HG03469 (cell line): ENCODE measurements around the gene NRN1L.
"Not testable (repeated sequence)": the region's sequence is repeated elsewhere in the genome, so short reads cannot be mapped to it uniquely, and the experiment has no call there.

Experiments
- ATAC-seq: cut with Tn5 transposase; IDR thresholded peaks from one replicate; pipeline ENCODE4 v1.9.1; 2021; ENCODE audit warnings: mild to moderate bottlenecking, moderate library complexity, moderate number of reproducible peaks; ENCODE audit not compliant: unreplicated experiment

The NRN1L gene

GRCh38 chr16:67860589-67861398 is 23.9 kb upstream of the NRN1L start:
- no peak for ATAC-seq

- no peak for ATAC-seq
Observed at GRCh38 chr16:67861877-67862276, 22.8 kb upstream of the NRN1L start.

GRCh38 chr16:67862623-67863583 is 21.8 kb upstream of the NRN1L start:
- ATAC-seq: no peak

- ATAC-seq: not testable (repeated sequence)
Observed at GRCh38 chr16:67864044-67864443, 20.6 kb upstream of the NRN1L start.

GRCh38 chr16:67864594-67864993 is 20.1 kb upstream of the NRN1L start:
- no peak for ATAC-seq

- no peak for ATAC-seq
Observed at GRCh38 chr16:67865318-67865717, 19.4 kb upstream of the NRN1L start.

GRCh38 chr16:67868290-67868689 is 16.4 kb upstream of the NRN1L start:
- ATAC-seq: no peak

- ATAC-seq: no peak
Observed at GRCh38 chr16:67869653-67870052, 15.0 kb upstream of the NRN1L start.

GRCh38 chr16:67871256-67871655 is 13.4 kb upstream of the NRN1L start:
- ATAC-seq: no peak

- ATAC-seq: no peak
Observed at GRCh38 chr16:67872131-67872630, 12.5 kb upstream of the NRN1L start.

GRCh38 chr16:67872631-67873434 is 11.9 kb upstream of the NRN1L start, which contains the start of gene EDC4:
EDC4 (plus strand) TSS chr16:67873052; CDS start chr16:67873262, 210 bp downstream.
- peak; percentile 38 for ATAC-seq

- no peak for ATAC-seq
Observed at GRCh38 chr16:67873435-67874370, 11.0 kb upstream of the NRN1L start.

- ATAC-seq: no peak
Observed at GRCh38 chr16:67874372-67874771, 10.3 kb upstream of the NRN1L start.

GRCh38 chr16:67877064-67877463 is 7.6 kb upstream of the NRN1L start:
- ATAC-seq: no peak

GRCh38 chr16:67878232-67878631 is 6.5 kb upstream of the NRN1L start:
- no peak for ATAC-seq

- no peak for ATAC-seq
Observed at GRCh38 chr16:67878846-67879245, 5.8 kb upstream of the NRN1L start.

- no peak for ATAC-seq
Observed at GRCh38 chr16:67879462-67879861, 5.2 kb upstream of the NRN1L start.

- no peak for ATAC-seq
Observed at GRCh38 chr16:67879936-67880335, 4.7 kb upstream of the NRN1L start.

GRCh38 chr16:67880584-67880983 is 4.1 kb upstream of the NRN1L start:
- ATAC-seq: no peak
